Fibroblast of the aortic adventitia (primary cell): Measurements from ENCODE around the gene AKR1C2. TPM values are rescaled to one million over a fixed set of nuclear protein-coding genes. Genes with fewer than 3 reads are reported as not detected.
"Not testable (repeated sequence)": the region's sequence is repeated elsewhere in the genome, so short reads cannot be mapped to it uniquely, and the experiment has no call there.

Experiments
- DNase-seq: peaks from one replicate; pipeline ENCODE4 v3.0.0-alpha.2; 2010; ENCODE audit warnings: low read depth
- H3K4me3 ChIP-seq: 2 replicates; pipeline ENCODE4 v1.5.1; 2011; ENCODE audit warnings: low read depth, mild to moderate bottlenecking, control low read depth, low read length, moderate library complexity
- CTCF ChIP-seq: IDR thresholded peaks from 2 replicates; pipeline ENCODE4 v1.5.1; 2011; ENCODE audit warnings: mild to moderate bottlenecking, low read length, control low read depth, inconsistent platforms; ENCODE audit not compliant: insufficient read depth
- total RNA-seq: library from RNA; depleted of rRNA; stranded (reverse); fragments of >200 nt; gene quantifications from 2 replicates; pipeline ENCODE4 v1.2.3, GENCODE V29; 2012; ENCODE audit warnings: low replicate concordance

The AKR1C2 gene
- total RNA-seq, 1 donor, result 376 TPM

GRCh38 chr10:5035356-5035755 lies 31.7 kb upstream of the AKR1C2 start:
- DNase-seq, result no peak
- TF ChIP-seq CTCF, result no peak
- no peak overlapping the region for H3K4me3 ChIP-seq

GRCh38 chr10:5034588-5034987 lies 30.9 kb upstream of the AKR1C2 start:
- TF ChIP-seq CTCF, result no peak
- no peak overlapping the region for H3K4me3 ChIP-seq
- DNase-seq, result no peak

- no peak overlapping the region for H3K4me3 ChIP-seq
- peak; percentile 79 for DNase-seq
- TF ChIP-seq CTCF, result no peak
Measured at GRCh38 chr10:5033061-5033778, 29.6 kb upstream of the AKR1C2 start.

GRCh38 chr10:5032444-5032843 lies 28.8 kb upstream of the AKR1C2 start:
- H3K4me3 ChIP-seq, DNase-seq: not testable (repeated sequence)

- not testable (repeated sequence) for DNase-seq, H3K4me3 ChIP-seq
Measured at GRCh38 chr10:5031588-5031987, 27.9 kb upstream of the AKR1C2 start.

GRCh38 chr10:5030989-5031388 lies 27.3 kb upstream of the AKR1C2 start:
- DNase-seq, result no peak
- TF ChIP-seq CTCF, result no peak

GRCh38 chr10:5025461-5025881 lies 21.8 kb upstream of the AKR1C2 start:
- H3K4me3 ChIP-seq, DNase-seq: not testable (repeated sequence)

More at GRCh38 chr10:5030989-5031388, 27.3 kb upstream of the AKR1C2 start:
- H3K4me3 ChIP-seq, result no peak overlapping the region

- no peak for TF ChIP-seq CTCF
- H3K4me3 ChIP-seq, result no peak overlapping the region
- DNase-seq, result no peak
Measured at GRCh38 chr10:5023177-5023805, 19.6 kb upstream of the AKR1C2 start.

- peak; percentile 46 for DNase-seq
- not testable (repeated sequence) for H3K4me3 ChIP-seq
Measured at GRCh38 chr10:5021624-5022290, 18.1 kb upstream of the AKR1C2 start.

- H3K4me3 ChIP-seq, DNase-seq: not testable (repeated sequence)
Measured at GRCh38 chr10:5019770-5020612, 16.3 kb upstream of the AKR1C2 start.
